ENCODE data around the gene NEDD9.

Gene NEDD9

GRCh38 chr6:11218102-11218442, 14.4 kb downstream of the NEDD9 start:
- Histone ChIP-seq H3K9me3 (replicated peaks; ENCODE audit: insufficient read depth, low read length) (no peaks in the 10 kb centered on the region), H3K4me1 (ENCODE audit: low read length) (no peaks in the 10 kb centered on the region), H3K36me3 (replicated peaks; ENCODE audit: insufficient read depth, low read length) (no peaks in the 10 kb centered on the region), H3K27me3 (replicated peaks; ENCODE audit: insufficient read depth, low read length) (no peaks in the 10 kb centered on the region), H2AFZ (ENCODE audit: low read length) (no peak overlapping the region), H3K79me2 (ENCODE audit: low read length) (no peaks in the 10 kb centered on the region), H3F3A (ENCODE audit: insufficient read depth, low read length) (no peaks in the 10 kb centered on the region), H3K4me3 (ENCODE audit: low read length) (no peak overlapping the region), H3K4me2 (ENCODE audit: low read depth, low read length) (no peak overlapping the region), H3K9me2 (replicated peaks; ENCODE audit: insufficient read depth, low read length) (no peaks in the 10 kb centered on the region), H4K20me1 (ENCODE audit: insufficient read depth, low read length) (no peaks in the 10 kb centered on the region), H3K9ac (ENCODE audit: low read length) (no peak overlapping the region), H3K27ac (ENCODE audit: low read length) (no peak overlapping the region)
- TF ChIP-seq EZH2phosphoT487 (IDR thresholded peaks at IDR 0.05; ENCODE audit: low read length) (no peak), EZH2 (optimal IDR thresholded peaks at IDR 0.05; ENCODE audit: low read depth, low read length) (no peak), CTCF (IDR thresholded peaks at IDR 0.05; ENCODE audit: low read length) (no peak)
- DNase-seq: no peak

- Histone ChIP-seq H2AFZ (ENCODE audit: low read length) (no peak overlapping the region), H4K20me1 (ENCODE audit: insufficient read depth, low read length) (no peaks in the 10 kb centered on the region), H3K9me2 (replicated peaks; ENCODE audit: insufficient read depth, low read length) (no peaks in the 10 kb centered on the region), H3K4me1 (ENCODE audit: low read length) (no peaks in the 10 kb centered on the region), H3K79me2 (ENCODE audit: low read length) (no peaks in the 10 kb centered on the region), H3F3A (ENCODE audit: insufficient read depth, low read length) (no peaks in the 10 kb centered on the region), H3K27ac (ENCODE audit: low read length) (no peak overlapping the region), H3K36me3 (replicated peaks; ENCODE audit: insufficient read depth, low read length) (no peaks in the 10 kb centered on the region), H3K4me3 (ENCODE audit: low read length) (no peak overlapping the region), H3K9me3 (replicated peaks; ENCODE audit: insufficient read depth, low read length) (no peaks in the 10 kb centered on the region), H3K4me2 (ENCODE audit: low read depth, low read length) (no peak overlapping the region), H3K27me3 (replicated peaks; ENCODE audit: insufficient read depth, low read length) (no peaks in the 10 kb centered on the region), H3K9ac (ENCODE audit: low read length) (no peak overlapping the region)
- DNase-seq: no peak
- TF ChIP-seq EZH2 (optimal IDR thresholded peaks at IDR 0.05; ENCODE audit: low read depth, low read length) (no peak), CTCF (IDR thresholded peaks at IDR 0.05; ENCODE audit: low read length) (no peak), EZH2phosphoT487 (IDR thresholded peaks at IDR 0.05; ENCODE audit: low read length) (no peak)
Observed at GRCh38 chr6:11217360-11218101, 14.9 kb downstream of the NEDD9 start.

- Histone ChIP-seq H3K79me2 (ENCODE audit: low read length) (no peaks in the 10 kb centered on the region), H3K9ac (ENCODE audit: low read length) (no peak overlapping the region), H3K4me3 (ENCODE audit: low read length) (no peak overlapping the region), H3K27me3 (replicated peaks; ENCODE audit: insufficient read depth, low read length) (no peaks in the 10 kb centered on the region), H3K4me1 (ENCODE audit: low read length) (no peaks in the 10 kb centered on the region), H4K20me1 (ENCODE audit: insufficient read depth, low read length) (no peaks in the 10 kb centered on the region), H3K36me3 (replicated peaks; ENCODE audit: insufficient read depth, low read length) (no peaks in the 10 kb centered on the region), H3K9me2 (replicated peaks; ENCODE audit: insufficient read depth, low read length) (no peaks in the 10 kb centered on the region), H2AFZ (ENCODE audit: low read length) (no peak overlapping the region), H3K27ac (ENCODE audit: low read length) (no peak overlapping the region), H3K9me3 (replicated peaks; ENCODE audit: insufficient read depth, low read length) (no peaks in the 10 kb centered on the region), H3K4me2 (ENCODE audit: low read depth, low read length) (no peak overlapping the region), H3F3A (ENCODE audit: insufficient read depth, low read length) (no peaks in the 10 kb centered on the region)
- no peak for TF ChIP-seq EZH2 (optimal IDR thresholded peaks at IDR 0.05; ENCODE audit: low read depth, low read length)
- TF ChIP-seq EZH2phosphoT487 (IDR thresholded peaks at IDR 0.05; ENCODE audit: low read length): no peak
- TF ChIP-seq CTCF (IDR thresholded peaks at IDR 0.05; ENCODE audit: low read length): no peak
- no peak for DNase-seq
Observed at GRCh38 chr6:11215773-11216172, 16.7 kb downstream of the NEDD9 start.

Data from MM.1S (cell line).